DND-41 (cell line): ENCODE measurements around the gene ANAPC13.

ENCODE experiments used
- CTCF ChIP-seq: IDR thresholded peaks from 2 replicates; pipeline ENCODE4 v1.5.1; 2012; ENCODE audit warnings: borderline replicate concordance, low read length, moderate library complexity, mild to moderate bottlenecking; ENCODE audit not compliant: poor library complexity, severe bottlenecking; ENCODE audit errors: extremely low read depth
- EZH2 ChIP-seq: IDR thresholded peaks from 3 replicates; pipeline ENCODE4 v1.6.1; 2012; ENCODE audit warnings: borderline replicate concordance, low read depth, mild to moderate bottlenecking, moderate library complexity, low read length, inconsistent platforms; ENCODE audit not compliant: severe bottlenecking

GRCh38 chr3:134441821-134442220 lies 44.0 kb downstream of the ANAPC13 start:
- TF ChIP-seq CTCF (no peak), EZH2 (no peak)
